ENCODE results near the gene FLOT2. TPM values are rescaled to one million over a fixed set of nuclear protein-coding genes. Genes with fewer than 3 reads are reported as not detected.

Gene FLOT2
- total and polyA plus RNA-seq, 2 of the 8 experiments (the other 6 are each of a cell fraction or from before 2014, with no cell fraction given) = 116 to 189 TPM

DNA sequence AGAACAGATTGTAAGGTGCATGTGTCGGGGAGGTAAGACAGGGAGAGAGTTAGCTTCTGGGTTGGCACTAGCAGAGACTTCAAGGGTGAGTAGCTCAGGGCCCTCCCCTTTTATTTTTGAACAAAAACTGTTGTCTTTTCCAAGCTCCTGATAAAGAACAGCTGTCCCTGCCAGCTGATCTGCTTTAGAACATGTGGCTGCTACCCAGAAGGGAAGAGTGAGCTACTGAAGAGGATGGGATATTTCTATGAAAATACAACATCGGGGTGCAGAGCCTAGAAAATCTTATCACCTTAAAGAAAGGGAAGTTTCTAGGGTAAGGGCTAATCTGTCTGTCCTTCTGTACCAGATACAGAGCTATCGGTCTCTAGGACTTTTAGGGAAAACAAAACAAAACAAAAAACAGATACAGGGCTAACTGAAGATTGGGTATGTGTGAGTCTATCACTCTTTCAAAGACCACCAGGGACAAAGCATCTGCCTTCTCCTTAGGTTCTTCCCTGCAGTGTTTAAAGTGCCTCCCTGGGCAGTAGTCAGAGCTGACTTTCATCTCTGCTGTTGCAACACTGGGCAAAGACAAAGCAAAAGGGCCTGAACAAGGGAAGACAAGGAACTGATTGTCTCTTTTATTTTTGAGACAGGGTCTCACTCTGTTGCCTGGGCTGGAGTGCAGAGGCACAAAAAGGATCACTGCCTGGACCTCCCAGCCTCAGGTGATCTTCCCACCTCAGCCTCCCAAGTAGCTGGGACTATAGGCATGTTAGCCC, 10.4 kb upstream of the FLOT2 start:
- no peak overlapping the region for H4K91ac ChIP-seq (replicated peaks; ENCODE audit: insufficient read length, low read length)
- CTCF ChIA-PET (ENCODE audit: partially characterized antibody) = interaction anchor here (1.0 to 9.6 kb wide), 9 partner anchors 14 to 209 kb away, joined by 3 to 123 read pairs (median 4); partner anchors contain the start of genes NEK8 and TLCD1
- H4K20me1 ChIP-seq (replicated peaks in 1 of 2; ENCODE audit: control insufficient read depth in 1 of 2, insufficient read depth in 2 of 2, low read length in 2 of 2) = peaks cover 6 to 16% of the 10 kb centered on the region in 2 experiments
- FAIRE-seq (no peak), DNase-seq (ENCODE audit: low read depth in 1 of 2, low spot score in 2 of 2) (no peak)
- H3K56ac ChIP-seq (replicated peaks; ENCODE audit: insufficient read length, low read depth, low read length) = no peak overlapping the region
- H2BK20ac ChIP-seq (ENCODE audit: low read length) = no peak overlapping the region
- peak overlapping the region; percentile 37; the same call in 1 of the 2 replicates for H2BK5ac ChIP-seq (ENCODE audit: low read depth, low read length)
- no peak overlapping the region for H2BK15ac ChIP-seq (ENCODE audit: low read length)
- H3K4me3 ChIP-seq (ENCODE audit: extremely low read depth in 1 of 4, insufficient read depth in 2 of 4, low read depth in 3 of 4, low read length in 4 of 4) = no peak overlapping the region
- peaks cover 0 to 6% (median 2%) of the 10 kb centered on the region in 4 experiments; a peak in 5 of 7 replicates for H3K4me1 ChIP-seq (replicated peaks in 1 of 4; ENCODE audit: control insufficient read depth in 3 of 4, insufficient read depth in 4 of 4, low read length in 3 of 4)
- no peak overlapping the region for H3K14ac ChIP-seq (ENCODE audit: insufficient read length)
- no peak overlapping the region for H3K27ac ChIP-seq (ENCODE audit: low read depth, low read length)
- no peak overlapping the region for H2BK12ac ChIP-seq (ENCODE audit: low read depth, low read length)
- H3K18ac ChIP-seq (ENCODE audit: extremely low read depth, low read length) = no peak overlapping the region
- no peak overlapping the region for H4K8ac ChIP-seq (ENCODE audit: extremely low read depth, insufficient read depth, low read length)
- no peaks in the 10 kb centered on the region for H3K79me2 ChIP-seq (ENCODE audit: control insufficient read depth in 1 of 2, insufficient read depth in 2 of 2, low read length in 2 of 2)
- H3K27me3 ChIP-seq (replicated peaks in 1 of 4; ENCODE audit: control insufficient read depth in 3 of 4, extremely low read depth in 1 of 4, insufficient read depth in 3 of 4, low read length in 3 of 4) = no peaks in the 10 kb centered on the region
- no peak overlapping the region for H2AK5ac ChIP-seq (ENCODE audit: low read depth, low read length)
- 0 out of 2 replicates have a peak, but pooled peaks cover 2% of the 10 kb centered on the region for H3K23me2 ChIP-seq (ENCODE audit: low read depth, low read length)
- POLR2A ChIA-PET (ENCODE audit: partially characterized antibody) = interaction anchor here (1.0 to 7.7 kb wide), 9 partner anchors 9 to 181 kb away, joined by 3 to 71 read pairs (median 4); partner anchors contain the start of genes FLOT2, NEK8, PHF12 and TLCD1
- H3K4ac ChIP-seq (replicated peaks; ENCODE audit: insufficient read length, low read depth, low read length) = no peak overlapping the region
- no peak overlapping the region for H2BK120ac ChIP-seq (replicated peaks; ENCODE audit: low read depth, low read length)
- no peak overlapping the region for H4K5ac ChIP-seq (ENCODE audit: insufficient read length, low read depth, low read length)
- peaks cover 55 to 72% (median 66%) of the 10 kb centered on the region in 4 experiments for H3K36me3 ChIP-seq (ENCODE audit: control insufficient read depth in 2 of 4, insufficient read depth in 4 of 4, low read length in 3 of 4)
- H3K4me2 ChIP-seq (ENCODE audit: insufficient read depth in 1 of 2, low read depth in 2 of 2, low read length in 2 of 2) = no peak overlapping the region
- no peak overlapping the region for H2AFZ ChIP-seq (ENCODE audit: low read length)
- peaks cover 3% of the 10 kb centered on the region; the same call in 1 of the 2 replicates for H3K79me1 ChIP-seq (ENCODE audit: low read depth, low read length)
- WGBS, 2 experiments (ENCODE audit: extremely low coverage in 1 of 2, insufficient coverage in 1 of 2, insufficient read length in 1 of 2, insufficient replicate concordance in 2 of 2, low coverage in 1 of 2, low lambda C conversion rate in 2 of 2, missing lambda C conversion rate in 1 of 2) = 91% methylated on average over 3 of the region's 3 CpGs; no CpG with 5 or more reads in 1 of the 2 experiments
- no peak overlapping the region for H3K9ac ChIP-seq (replicated peaks in 1 of 4; ENCODE audit: extremely low read depth in 1 of 4, low read depth in 3 of 4, low read length in 3 of 4)
- no peaks in the 10 kb centered on the region for H3K9me3 ChIP-seq (ENCODE audit: insufficient read depth in 2 of 2, low read depth in 1 of 2, low read length in 1 of 2)
- no peak overlapping the region for H3K23ac ChIP-seq (ENCODE audit: insufficient read length)
- TF ChIP-seq TAF1 (IDR thresholded peaks at IDR 0.05; ENCODE audit: low read depth, low read length) (no peak), POLR2A (IDR thresholded peaks at IDR 0.05; ENCODE audit: control extremely low read depth in 1 of 2, low read depth in 2 of 2, low read length in 2 of 2) (no peak), EP300 (IDR thresholded peaks at IDR 0.05; ENCODE audit: borderline replicate concordance in 1 of 2, low read depth in 2 of 2, low read length in 2 of 2) (no peak), CHD1 (IDR thresholded peaks at IDR 0.05; ENCODE audit: low read depth, low read length) (no peak)
- TF ChIP-seq, protein P1, sequence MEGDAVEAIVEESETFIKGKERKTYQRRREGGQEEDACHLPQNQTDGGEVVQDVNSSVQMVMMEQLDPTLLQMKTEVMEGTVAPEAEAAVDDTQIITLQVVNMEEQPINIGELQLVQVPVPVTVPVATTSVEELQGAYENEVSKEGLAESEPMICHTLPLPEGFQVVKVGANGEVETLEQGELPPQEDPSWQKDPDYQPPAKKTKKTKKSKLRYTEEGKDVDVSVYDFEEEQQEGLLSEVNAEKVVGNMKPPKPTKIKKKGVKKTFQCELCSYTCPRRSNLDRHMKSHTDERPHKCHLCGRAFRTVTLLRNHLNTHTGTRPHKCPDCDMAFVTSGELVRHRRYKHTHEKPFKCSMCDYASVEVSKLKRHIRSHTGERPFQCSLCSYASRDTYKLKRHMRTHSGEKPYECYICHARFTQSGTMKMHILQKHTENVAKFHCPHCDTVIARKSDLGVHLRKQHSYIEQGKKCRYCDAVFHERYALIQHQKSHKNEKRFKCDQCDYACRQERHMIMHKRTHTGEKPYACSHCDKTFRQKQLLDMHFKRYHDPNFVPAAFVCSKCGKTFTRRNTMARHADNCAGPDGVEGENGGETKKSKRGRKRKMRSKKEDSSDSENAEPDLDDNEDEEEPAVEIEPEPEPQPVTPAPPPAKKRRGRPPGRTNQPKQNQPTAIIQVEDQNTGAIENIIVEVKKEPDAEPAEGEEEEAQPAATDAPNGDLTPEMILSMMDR (IDR thresholded peaks at IDR 0.05; ENCODE audit: control extremely low read depth in 1 of 3, insufficient read depth in 1 of 3, low read depth in 1 of 3, low read length in 3 of 3) = no peak
- TF ChIP-seq, protein P2, sequence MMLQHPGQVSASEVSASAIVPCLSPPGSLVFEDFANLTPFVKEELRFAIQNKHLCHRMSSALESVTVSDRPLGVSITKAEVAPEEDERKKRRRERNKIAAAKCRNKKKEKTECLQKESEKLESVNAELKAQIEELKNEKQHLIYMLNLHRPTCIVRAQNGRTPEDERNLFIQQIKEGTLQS (IDR thresholded peaks at IDR 0.05; ENCODE audit: insufficient read depth, low read depth, low read length) = no peak

Measured in H1 (cell line).